ENCODE data around the gene MSGN1.

The MSGN1 gene

DNA sequence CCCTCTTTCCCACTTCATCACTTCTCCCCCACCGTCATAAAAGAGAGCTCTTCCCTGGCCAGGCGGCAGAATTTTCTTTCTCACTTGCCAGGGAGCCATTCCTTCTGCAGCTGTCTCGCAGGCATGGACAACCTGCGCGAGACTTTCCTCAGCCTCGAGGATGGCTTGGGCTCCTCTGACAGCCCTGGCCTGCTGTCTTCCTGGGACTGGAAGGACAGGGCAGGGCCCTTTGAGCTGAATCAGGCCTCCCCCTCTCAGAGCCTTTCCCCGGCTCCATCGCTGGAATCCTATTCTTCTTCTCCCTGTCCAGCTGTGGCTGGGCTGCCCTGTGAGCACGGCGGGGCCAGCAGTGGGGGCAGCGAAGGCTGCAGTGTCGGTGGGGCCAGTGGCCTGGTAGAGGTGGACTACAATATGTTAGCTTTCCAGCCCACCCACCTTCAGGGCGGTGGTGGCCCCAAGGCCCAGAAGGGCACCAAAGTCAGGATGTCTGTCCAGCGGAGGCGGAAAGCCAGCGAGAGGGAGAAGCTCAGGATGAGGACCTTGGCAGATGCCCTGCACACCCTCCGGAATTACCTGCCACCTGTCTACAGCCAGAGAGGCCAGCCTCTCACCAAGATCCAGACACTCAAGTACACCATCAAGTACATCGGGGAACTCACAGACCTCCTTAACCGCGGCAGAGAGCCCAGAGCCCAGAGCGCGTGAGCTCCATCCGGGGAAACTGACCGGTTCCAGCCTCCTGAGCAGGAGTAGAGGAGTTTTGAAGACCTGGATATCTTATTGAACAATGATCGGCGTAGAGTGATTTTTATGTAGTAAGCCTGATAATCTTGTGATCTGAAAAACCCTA, at the start of gene MSGN1:
TSS of gene MSGN1 (plus strand) at position 65 of the 850 bp plus-strand sequence. CDS start at position 124, 59 bp downstream.
- no peak for DNase-seq

DNA sequence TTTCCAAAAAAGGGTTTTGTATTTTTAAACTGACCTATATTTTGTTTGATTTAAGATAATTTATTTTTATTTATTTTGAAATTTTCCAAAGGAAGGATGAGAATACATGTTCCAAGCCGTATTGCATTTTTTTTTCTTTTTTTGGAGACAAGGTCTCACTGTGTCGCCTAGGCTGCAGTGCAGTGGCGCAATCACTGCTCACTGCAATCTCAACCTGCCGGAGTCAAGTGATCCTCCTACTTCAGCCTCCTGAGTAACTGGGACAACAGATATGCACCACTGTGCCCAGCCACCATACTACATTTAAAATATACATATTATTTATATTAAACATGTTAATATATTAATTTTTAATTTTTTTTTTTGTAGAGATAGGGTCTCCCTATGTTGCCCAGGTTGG, 47.4 kb upstream of the MSGN1 start:
- no peak for DNase-seq

DNA sequence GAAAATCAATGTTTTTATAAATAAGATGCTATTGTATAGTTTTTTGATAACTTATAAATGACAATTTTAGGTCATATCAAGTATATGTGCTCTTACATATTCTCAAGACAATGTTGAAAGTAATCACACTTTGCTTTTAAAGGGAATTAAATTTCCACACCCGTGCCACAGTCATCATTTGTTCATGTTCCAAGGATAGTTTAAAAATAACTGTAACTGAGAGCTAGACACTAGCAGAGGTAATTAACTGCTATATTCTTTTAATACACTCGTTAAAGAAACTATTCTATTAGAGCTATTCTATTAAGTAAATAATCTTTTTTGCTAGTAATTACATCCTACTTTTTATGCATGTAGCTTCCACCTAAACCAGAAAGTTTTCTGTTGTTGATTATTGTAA, 44.3 kb upstream of the MSGN1 start:
- no peak for DNase-seq

DNA sequence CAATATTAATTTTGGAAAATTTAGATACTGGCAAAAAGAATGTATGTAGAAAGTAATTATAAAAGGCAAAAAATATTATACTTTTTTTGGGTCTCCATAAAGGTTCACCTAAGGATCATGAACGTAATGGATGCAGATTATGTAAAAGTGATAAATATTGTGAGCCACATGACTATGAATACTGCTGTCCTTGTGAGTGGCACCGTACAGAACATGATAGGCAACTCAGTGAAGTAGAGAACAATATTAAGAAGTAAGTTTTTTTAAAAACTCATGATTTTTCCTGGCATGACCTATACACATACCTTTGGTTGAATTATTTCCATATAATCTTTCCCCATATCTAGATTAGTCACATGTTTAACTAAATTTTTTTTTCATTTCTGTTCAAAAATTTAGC, 43.7 kb upstream of the MSGN1 start:
- DNase-seq, result no peak

GRCh38 chr2:17780546-17780945, 35.7 kb upstream of the MSGN1 start:
- DNase-seq, result no peak

DNA sequence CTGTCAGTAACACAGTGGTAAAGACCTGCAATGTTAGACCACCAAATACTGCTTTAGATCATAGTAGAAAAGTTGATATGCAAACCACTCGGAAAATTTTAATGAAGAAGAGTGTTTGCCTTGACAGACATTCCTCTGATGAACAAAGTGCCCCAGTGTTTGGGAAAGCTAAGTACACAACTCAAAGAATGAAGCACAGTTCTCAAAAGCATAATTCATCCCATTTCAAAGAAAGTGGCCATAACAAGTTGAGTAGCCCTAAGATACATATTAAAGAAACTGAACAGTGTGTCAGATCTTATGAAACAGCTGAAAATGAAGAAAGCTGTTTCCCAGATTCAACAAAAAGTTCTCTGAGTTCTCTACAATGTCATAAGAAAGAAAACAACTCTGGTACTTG, 34.8 kb upstream of the MSGN1 start:
- no peak for DNase-seq

DNA sequence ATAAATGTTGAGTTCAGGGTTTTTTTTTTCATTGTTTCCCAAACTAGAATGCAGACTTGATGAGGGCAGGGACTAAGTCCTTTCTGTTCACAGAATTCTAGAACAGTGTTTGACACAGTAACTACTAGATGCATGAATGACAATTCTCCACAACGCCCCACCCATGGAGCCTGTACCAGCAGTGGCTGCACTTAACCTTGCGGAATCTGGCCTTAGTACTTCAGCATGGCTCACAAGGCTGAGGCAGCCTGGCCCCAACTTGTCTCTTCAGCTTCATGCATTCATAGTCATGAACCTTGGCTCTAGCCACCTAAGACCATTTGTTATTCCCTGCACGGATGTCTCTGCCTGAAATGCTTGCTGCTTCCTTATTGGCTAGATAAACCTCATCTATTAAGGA, 29.5 kb upstream of the MSGN1 start:
- DNase-seq, result no peak

GRCh38 chr2:17788773-17789172, 27.5 kb upstream of the MSGN1 start:
- DNase-seq, result no peak

DNA sequence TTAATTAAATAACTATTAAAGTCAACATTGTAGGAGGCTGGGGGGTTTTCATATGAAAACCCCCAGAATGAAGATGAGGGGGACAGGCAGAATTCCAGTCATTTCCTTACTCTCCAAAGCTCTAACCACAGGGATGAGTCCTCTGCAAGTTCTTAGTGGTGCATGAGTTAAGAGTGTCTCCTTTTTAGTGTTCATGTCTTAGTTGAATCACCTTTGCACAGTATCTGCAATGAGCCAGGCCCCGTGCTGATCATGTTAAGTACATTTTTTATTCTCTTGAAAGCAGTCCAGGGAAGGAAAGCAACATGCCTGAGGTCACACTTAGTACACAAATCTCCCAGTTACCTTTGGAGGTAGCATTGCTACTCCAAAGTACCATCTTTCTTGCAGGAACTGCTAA, 25.7 kb upstream of the MSGN1 start:
- no peak for DNase-seq

DNA sequence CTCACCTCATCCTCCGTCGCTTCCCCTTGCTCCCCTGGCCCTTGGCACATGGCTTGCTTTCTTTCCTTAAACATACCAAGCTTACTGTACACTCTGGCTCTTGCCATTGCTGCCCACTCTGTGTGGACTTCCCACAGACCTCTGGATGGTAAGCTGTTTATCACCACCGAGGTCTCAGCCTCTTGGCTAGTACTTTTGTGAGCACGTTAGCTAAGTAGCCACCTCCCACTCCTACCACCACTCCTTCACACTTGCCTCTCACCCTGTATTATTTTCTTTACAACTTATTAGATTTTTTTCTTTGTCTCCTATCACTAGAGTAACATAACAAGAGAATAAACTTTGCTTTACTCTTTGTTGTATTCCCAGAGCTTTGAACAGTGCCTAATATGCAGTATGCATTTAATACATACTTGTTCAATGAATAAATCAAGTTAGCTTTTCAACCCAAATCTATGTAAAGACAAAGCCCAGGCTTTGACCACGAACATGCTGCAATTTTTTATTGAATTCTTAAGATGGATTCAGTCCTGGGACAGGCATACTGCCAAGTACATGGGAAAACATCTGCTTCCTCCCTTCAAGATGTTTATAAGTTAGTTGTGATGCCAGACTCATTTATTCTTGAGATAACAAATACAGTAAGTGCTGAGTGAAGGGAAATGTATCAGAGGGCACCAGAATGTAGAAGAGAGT, 25.0 kb upstream of the MSGN1 start:
- no peak for DNase-seq

DNA sequence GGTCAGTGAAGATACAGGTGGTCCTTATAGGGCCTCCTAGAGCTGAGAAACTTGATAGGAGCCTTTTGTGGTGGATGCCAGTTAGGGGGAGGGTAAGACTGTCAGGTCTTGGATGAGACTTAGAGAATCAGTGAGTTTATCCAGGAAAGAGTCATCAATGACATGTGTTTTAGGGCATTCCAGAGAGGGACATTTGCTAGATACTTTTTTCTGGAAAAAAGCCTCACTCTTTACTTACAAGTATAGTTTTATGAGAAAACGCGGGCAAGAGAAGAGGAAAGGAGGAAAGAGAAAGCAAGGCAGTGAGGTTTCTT, 24.5 kb upstream of the MSGN1 start:
- DNase-seq, result no peak

DNA sequence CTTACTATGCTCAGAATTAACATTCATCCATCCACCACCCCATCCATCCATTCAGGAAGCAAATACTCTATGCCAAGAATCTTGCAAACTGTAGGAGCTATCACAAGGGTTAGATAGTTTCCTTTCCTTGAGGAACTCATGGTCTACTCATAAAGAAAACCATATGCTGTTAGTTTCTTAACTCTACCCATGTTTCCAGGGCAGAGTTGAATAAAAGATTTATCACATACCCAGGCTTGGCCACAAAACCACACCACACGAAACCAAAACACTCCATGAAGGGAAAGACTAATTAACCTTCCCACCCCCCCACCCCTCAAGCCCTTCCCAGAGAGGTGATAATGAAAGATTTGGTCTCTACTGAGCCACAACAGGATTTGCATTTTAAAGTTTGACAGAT, 23.7 kb upstream of the MSGN1 start:
- no peak for DNase-seq

DNA sequence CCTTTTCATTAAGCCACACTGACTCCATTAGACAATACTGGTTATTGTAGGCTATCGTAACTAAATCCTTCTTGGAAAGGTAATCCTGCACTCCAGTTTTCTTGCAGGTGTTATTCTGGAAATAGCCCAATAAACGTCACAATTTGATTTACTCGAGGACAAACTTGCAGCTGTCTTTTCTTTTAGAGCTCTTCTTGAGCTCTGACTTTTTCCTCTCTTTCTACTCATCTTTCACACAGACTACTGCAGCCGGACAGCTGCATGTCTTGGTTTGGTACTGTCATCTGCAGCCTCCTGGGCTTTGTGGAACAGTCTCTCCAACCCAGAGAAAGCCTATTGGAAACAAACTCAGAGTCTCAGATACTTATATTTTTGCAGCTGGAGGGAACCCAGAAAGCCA, 23.0 kb upstream of the MSGN1 start:
- DNase-seq, result no peak

GRCh38 chr2:17793803-17794354, 22.4 kb upstream of the MSGN1 start:
- DNase-seq, result no peak

- DNase-seq, result no peak
Observed at GRCh38 chr2:17795309-17795708, 21.0 kb upstream of the MSGN1 start.

DNA sequence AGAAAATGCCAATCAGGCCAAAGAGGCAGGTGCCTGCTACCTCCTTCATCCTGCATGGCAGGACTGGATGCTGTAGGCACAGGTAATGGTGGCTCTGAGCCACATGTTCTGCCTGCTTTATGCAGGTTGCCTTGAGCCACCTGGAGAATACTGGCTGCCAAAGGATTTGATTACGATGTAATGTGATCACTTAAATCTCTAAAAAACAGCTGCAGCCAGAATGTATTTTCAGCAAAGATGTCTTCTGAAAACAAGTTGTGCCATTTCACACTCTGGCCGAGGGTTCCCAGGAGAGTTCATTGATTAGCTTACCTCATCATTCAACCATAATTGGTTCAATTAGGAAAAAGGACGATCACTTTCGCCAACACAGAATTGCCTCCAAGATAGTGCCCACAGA, 17.9 kb upstream of the MSGN1 start:
- DNase-seq, result no peak

- no peak for DNase-seq
Observed at GRCh38 chr2:17799301-17800120, 16.7 kb upstream of the MSGN1 start.

DNA sequence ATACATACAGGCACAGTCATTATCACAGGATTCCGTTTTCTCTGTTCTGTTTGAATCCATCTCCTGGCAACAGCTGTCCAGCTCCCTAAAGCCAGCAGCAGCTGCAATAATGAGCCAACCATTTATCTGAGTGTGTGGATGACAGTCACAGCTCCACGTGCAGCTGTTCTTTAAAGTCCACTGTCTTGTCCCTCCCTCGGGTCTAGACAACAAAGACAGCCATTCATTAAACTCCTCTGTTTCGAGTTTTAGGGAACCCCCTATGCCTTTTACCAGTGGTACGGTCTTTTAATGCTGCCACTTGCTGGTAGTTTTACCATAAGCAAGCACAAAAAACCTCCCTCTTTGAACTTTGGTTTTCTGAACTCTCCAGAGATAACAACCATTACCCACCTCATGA, 16.0 kb upstream of the MSGN1 start:
- DNase-seq, result no peak

- DNase-seq, result no peak
Observed at GRCh38 chr2:17800693-17801458, 15.4 kb upstream of the MSGN1 start.

- no peak for DNase-seq
Observed at GRCh38 chr2:17803497-17803896, 12.8 kb upstream of the MSGN1 start.

- no peak for DNase-seq
Observed at GRCh38 chr2:17804358-17804757, 11.9 kb upstream of the MSGN1 start.

- DNase-seq, result no peak
Observed at GRCh38 chr2:17805166-17805565, 11.1 kb upstream of the MSGN1 start.
